ENCODE results near the gene RGMA. TPM values are rescaled to one million over a fixed set of nuclear protein-coding genes. Genes with fewer than 3 reads are reported as not detected.
A peak's percentile ranks its signal among the peaks of the same experiment; 100 is the strongest.

The RGMA gene
- total and polyA plus RNA-seq, 7 donors: 1.4 to 58.6 (median 21.8) TPM

- intact Hi-C loops (cut with DNase I): loop anchor here (5.0 kb wide), 3 partner anchors 169 to 951 kb away; partner anchors contain the start of gene CHD2
- 47 to 49% methylated on average over 22 of the region's 22 CpGs for WGBS, 2 donors
- Histone ChIP-seq H3K4me3 (peak overlapping the region; percentile 85 to 99 (median 88)), H3K27me3 (no peaks in the 10 kb centered on the region), H3K36me3 (no peaks in the 10 kb centered on the region), H3K27ac (peak overlapping the region; percentile 96 to 98 (median 97)), H3K9me3 (no peaks in the 10 kb centered on the region), H3K4me1 (peaks cover 0 to 77% (median 60%) of the 10 kb centered on the region in 4 donors)
- no peak for DNase-seq
- TF ChIP-seq EP300 (IDR thresholded peaks at IDR 0.05) (no peak), POLR2A (IDR thresholded peaks at IDR 0.05) (peak in 1 of 2 donors; percentile 32), POLR2AphosphoS5 (IDR thresholded peaks at IDR 0.05) (peak in 2 of 4 donors; percentile 7 to 52)
- TF ChIP-seq, protein P1, sequence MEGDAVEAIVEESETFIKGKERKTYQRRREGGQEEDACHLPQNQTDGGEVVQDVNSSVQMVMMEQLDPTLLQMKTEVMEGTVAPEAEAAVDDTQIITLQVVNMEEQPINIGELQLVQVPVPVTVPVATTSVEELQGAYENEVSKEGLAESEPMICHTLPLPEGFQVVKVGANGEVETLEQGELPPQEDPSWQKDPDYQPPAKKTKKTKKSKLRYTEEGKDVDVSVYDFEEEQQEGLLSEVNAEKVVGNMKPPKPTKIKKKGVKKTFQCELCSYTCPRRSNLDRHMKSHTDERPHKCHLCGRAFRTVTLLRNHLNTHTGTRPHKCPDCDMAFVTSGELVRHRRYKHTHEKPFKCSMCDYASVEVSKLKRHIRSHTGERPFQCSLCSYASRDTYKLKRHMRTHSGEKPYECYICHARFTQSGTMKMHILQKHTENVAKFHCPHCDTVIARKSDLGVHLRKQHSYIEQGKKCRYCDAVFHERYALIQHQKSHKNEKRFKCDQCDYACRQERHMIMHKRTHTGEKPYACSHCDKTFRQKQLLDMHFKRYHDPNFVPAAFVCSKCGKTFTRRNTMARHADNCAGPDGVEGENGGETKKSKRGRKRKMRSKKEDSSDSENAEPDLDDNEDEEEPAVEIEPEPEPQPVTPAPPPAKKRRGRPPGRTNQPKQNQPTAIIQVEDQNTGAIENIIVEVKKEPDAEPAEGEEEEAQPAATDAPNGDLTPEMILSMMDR (IDR thresholded peaks at IDR 0.05): no peak
These were observed 17.5 kb downstream of the RGMA start for GRCh38 chr15:93071469-93071936.

DNA sequence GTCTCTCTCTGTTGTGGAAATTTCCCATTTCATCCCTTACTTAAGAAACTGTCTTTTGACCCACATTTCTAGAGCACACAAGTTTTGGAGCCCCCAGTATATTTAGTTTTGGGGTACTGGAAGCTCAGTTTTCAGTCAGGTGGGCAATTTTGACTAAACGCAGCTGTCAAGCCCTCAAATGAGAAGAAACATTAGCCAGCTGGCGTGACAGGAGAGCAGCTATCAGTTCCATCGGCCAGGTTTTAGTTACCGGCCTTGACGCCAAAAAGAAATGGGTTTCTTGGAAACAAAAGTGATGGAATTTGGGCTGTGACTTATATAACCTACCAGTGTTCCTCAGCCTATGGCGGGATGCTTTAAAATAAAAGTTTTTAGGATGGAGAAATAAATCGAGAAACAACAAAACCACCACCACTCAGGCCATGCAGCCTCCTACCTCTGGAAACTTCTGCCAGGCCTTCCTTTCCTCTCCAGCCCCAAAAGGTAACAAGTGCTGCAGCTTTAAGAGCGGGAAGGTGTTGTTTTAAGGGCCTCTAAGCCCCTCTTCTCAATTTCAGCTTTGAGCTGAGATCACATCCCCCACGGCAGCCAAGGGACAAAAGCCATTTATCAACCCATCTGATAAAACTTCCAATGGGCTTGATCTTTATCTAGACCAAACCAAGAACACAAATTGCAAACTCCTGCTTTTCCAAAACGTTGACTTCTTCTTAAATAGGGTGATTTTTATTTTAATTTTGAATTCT lies 18.3 kb downstream of the RGMA start:
- WGBS, 2 donors: 71 to 83% methylated on average over 10 of the region's 10 CpGs
- Histone ChIP-seq H3K4me1 (peaks cover 0 to 76% (median 66%) of the 10 kb centered on the region in 4 donors), H3K27ac (peak overlapping the region; percentile 96 to 98 (median 97)), H3K9me3 (no peaks in the 10 kb centered on the region), H3K36me3 (peaks cover 0 to 2% (median 0%) of the 10 kb centered on the region in 4 donors), H3K27me3 (no peaks in the 10 kb centered on the region), H3K4me3 (peak overlapping the region; percentile 85 to 99 (median 88))
- no peak for DNase-seq
- intact Hi-C loops (cut with DNase I): loop anchor here (5.0 kb wide), 3 partner anchors 168 to 952 kb away; partner anchors contain the start of gene CHD2
- TF ChIP-seq POLR2AphosphoS5 (IDR thresholded peaks at IDR 0.05) (no peak), POLR2A (IDR thresholded peaks at IDR 0.05) (no peak), EP300 (IDR thresholded peaks at IDR 0.05) (no peak)
- TF ChIP-seq, protein P1 (IDR thresholded peaks at IDR 0.05): no peak

DNA sequence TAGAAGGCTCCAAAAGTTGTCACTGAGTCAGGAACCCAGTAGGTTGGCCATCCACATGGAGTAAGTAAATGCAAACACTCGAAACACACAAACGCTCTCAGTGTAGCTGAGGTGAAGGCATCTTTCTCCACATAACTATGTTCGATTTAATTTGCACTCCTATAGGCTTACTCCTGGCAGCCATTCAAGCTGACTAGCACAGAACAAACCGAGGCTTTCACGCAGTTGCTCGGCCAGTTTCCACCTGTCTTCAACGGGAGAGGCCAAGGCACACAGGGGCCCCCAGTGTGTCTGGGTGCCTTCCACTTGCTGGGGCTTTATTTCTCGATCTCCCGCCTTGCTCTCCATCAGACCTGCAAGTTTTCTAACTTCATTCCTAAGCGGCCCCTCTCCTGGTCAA lies 18.9 kb downstream of the RGMA start:
- TF ChIP-seq EP300 (IDR thresholded peaks at IDR 0.05): no peak
- no peak for TF ChIP-seq POLR2A (IDR thresholded peaks at IDR 0.05)
- no peak for TF ChIP-seq POLR2AphosphoS5 (IDR thresholded peaks at IDR 0.05)
- TF ChIP-seq, protein P1 (IDR thresholded peaks at IDR 0.05): no peak
- Histone ChIP-seq H3K4me1 (peaks cover 0 to 80% (median 70%) of the 10 kb centered on the region in 4 donors), H3K9me3 (no peaks in the 10 kb centered on the region), H3K27me3 (no peaks in the 10 kb centered on the region), H3K27ac (peak overlapping the region; percentile 96 to 98 (median 97)), H3K4me3 (peak overlapping the region; percentile 85 to 99 (median 88)), H3K36me3 (peaks cover 0 to 6% (median 0%) of the 10 kb centered on the region in 4 donors)
- no peak for DNase-seq
- intact Hi-C loops (cut with DNase I): loop anchor here (5.0 kb wide), 3 partner anchors 168 to 952 kb away; partner anchors contain the start of gene CHD2
- 49 to 68% methylated on average over 10 of the region's 10 CpGs for WGBS, 2 donors

- intact Hi-C loops (cut with DNase I): no loop called here
- peaks cover 0 to 84% (median 73%) of the 10 kb centered on the region in 4 donors for H3K4me1 ChIP-seq
- peak overlapping the region; percentile 96 to 98 (median 97) for H3K27ac ChIP-seq
- peaks cover 0 to 9% (median 2%) of the 10 kb centered on the region in 4 donors for H3K36me3 ChIP-seq
- peak in 1 of 4 donors; percentile 85 for TF ChIP-seq EP300 (IDR thresholded peaks at IDR 0.05)
- TF ChIP-seq POLR2A (IDR thresholded peaks at IDR 0.05): no peak
- no peaks in the 10 kb centered on the region for H3K27me3 ChIP-seq
- no peaks in the 10 kb centered on the region for H3K9me3 ChIP-seq
- WGBS, 2 donors: 93 to 94% methylated on average over 6 of the region's 6 CpGs
- H3K4me3 ChIP-seq: no peak overlapping the region
- no peak for DNase-seq
These were observed 20.3 kb downstream of the RGMA start for GRCh38 chr15:93068581-93069199.

DNA sequence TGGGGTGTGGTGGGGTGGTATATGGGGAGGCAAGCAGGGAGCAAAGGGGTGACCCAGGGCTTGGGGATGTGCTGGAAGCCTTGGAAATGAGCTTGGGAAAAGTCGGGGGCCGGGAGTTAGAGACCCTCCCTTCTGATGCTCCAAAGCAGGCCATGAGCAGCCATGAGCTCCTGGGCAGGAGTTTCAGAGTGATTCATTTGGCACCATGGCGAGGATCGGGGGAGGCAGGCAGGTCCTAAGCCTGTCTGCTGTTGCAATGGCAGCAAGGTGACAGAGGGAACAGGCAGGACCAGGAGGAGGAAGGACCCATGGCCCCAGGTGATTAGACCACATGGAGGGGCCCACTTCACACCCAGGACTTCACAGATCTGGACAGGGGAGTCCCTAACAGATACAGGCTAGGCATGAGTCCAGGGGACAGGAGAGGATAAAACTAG lies 21.3 kb downstream of the RGMA start:
- intact Hi-C loops (cut with DNase I): no loop called here

More for the DNA sequence above, 21.3 kb downstream of the RGMA start:
- no peak for DNase-seq
- H3K4me1 ChIP-seq: peaks cover 0 to 86% (median 77%) of the 10 kb centered on the region in 4 donors
- H3K27me3 ChIP-seq: no peaks in the 10 kb centered on the region
- H3K9me3 ChIP-seq: no peaks in the 10 kb centered on the region
- 83 to 88% methylated on average over 4 of the region's 4 CpGs for WGBS, 2 donors
- no peak overlapping the region for H3K4me3 ChIP-seq
- H3K27ac ChIP-seq: peak overlapping the region; percentile 96 to 98 (median 97)
- no peak for TF ChIP-seq EP300 (IDR thresholded peaks at IDR 0.05)
- TF ChIP-seq, protein P1 (IDR thresholded peaks at IDR 0.05): no peak
- no peak for TF ChIP-seq POLR2A (IDR thresholded peaks at IDR 0.05)
- peaks cover 0 to 12% (median 2%) of the 10 kb centered on the region in 4 donors for H3K36me3 ChIP-seq
